HG02798 (cell line): Measurements from ENCODE around the gene SEC22A.

Experiments used
- ATAC-seq: cut with Tn5 transposase; IDR thresholded peaks from one replicate; pipeline ENCODE4 v1.9.1; 2021; ENCODE audit warnings: mild to moderate bottlenecking; ENCODE audit not compliant: unreplicated experiment, poor library complexity

Gene SEC22A

DNA sequence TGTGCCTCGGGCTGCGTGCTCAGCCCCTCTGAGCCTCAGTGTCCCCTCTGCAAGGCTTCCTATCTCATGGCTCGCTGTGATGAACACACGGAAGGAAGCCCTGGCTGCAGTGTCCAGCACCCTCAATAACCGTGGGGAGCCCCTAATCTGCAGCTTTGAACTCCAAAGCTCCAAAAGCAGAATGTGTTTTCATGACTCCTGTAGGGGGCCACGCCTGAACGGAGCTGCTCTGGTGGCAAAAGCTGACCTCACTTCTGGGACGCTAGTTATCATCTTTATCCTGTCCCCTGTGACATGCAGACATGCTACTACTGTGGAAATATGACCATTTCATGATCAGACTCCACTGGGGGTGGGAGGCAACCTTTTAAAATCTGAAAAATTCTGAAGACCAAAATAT, 98.8 kb downstream of the SEC22A start:
- ATAC-seq, result no peak

DNA sequence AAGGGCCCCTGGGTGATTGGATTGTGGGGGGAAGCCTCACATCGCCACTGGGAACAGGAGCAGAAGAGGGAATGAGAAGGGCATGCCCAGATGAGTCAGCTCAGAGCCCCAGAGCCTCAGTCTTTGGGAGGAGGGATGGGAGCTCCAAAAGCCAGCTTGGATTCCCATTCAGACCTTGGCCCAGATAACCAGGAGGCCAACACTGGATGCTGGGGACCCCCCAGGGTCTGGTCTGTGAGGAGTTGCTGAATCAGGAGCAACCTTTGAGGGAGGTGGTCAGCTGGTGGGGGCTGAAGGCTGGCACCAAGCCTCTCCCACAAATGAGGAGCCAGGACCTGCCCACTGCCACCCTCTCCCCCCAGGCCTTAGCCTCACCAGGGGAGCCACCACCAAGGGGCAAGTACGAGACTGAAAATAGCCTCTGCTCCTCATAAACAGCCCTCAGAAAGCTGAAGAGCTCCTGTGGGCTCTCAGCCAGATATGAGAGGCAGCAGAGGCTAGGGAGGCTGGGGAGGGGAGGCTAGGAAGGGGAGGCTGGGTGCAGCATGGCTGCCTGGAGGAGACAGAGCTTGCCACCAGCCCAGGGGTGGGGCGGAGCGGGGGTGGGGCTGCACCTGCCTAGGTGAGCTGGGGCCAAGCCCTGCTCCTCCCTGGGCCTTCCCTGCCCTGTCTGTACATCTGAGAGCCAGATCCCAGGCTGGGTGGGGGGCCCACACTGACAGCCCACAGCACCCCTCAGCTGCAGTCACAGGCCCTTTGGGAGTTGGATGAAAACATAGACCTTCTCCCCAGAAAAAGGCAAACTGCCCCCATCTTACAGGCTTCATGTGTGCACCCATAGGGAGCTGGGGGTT, 99.8 kb downstream of the SEC22A start:
- no peak for ATAC-seq

GRCh38 chr3:123302961-123303360, 101.2 kb downstream of the SEC22A start:
- ATAC-seq, result no peak

DNA sequence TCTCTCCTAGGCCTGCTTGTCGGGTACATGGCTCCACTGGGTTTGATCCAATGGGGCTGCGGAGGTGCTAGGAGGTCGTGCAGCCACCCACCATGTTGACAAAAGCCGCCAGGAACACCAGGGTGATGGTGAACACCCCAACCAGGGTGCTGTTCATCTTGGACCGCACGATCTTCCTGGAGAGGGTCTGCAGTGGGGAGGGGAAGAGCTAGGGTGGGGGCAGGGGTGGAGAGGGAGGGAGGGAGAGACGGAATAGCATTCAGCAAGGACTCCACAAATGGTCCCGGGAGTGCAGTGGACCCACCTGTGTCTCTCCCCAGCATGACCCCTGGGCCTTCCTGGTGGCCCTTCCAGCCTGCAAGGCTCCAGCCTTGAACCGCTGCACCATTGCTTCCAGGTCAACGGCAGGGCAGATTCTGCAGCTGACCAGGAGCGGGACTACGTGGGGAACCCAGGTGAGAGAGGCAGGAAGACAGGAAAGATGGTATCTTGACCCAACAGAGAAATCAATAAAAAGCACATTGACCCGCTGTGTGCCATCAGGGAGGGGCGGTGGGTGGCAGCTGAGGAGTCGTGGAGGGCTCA, 102.3 kb downstream of the SEC22A start:
- ATAC-seq, result no peak

- ATAC-seq, result no peak
These were observed 103.4 kb downstream of the SEC22A start for GRCh38 chr3:123305192-123305591.

DNA sequence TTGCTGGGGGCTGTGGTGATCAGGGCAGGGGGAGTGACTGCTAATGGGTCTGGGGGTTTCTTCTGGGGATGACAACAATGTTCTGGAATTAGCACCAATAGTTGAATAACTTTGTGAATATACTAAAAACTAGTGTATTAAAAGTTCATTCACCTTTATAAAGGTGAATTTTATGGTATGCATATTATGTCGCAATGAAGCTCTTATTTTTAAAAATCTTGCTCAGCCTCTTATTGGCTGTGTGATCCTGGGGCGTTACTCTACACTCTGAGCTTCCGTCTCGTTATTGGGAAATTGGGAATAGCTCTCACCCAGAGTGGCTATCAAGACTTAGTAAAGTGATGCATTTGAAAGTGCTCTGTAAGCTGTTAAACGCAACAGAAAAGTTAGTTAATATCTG, 105.3 kb downstream of the SEC22A start:
- no peak for ATAC-seq

DNA sequence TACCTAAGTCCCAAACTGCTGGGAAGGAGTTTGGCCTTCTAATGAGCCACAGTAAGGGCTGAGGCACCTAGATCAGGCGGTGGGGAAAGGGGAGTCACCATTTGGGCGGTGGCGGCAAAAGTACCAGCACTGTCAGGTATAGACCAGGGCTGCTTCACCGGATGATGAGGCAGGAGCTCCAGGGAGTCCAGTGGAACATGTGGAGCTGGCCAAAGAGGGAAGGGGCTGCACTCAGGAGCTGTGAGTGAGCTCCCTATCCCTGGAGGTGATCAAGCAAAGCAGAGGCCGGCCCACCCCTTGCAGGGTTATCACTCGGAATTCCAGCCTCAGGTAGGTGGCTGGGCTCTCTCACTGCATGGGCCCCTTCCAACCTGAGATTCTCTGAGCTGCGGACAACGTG, 108.4 kb downstream of the SEC22A start:
- ATAC-seq, result no peak

DNA sequence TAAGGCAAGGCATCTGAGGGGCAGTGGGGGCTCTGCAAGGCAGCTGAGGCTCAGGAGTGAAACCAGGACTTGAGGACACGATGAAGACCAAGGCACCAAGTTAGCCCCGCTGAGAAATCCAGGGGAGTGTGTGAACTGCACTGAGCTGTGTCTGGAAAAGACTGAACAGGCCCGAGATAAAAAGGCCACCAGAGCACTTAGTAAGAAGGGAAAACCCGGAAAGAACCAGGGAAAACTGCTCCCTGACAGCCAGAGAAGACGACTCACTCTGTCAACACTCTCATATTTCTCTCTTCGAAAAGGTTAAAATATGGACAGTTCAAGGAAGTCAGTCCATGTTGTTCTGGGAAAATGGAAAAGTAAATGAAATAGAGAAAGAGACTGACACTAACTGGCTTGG, 109.0 kb downstream of the SEC22A start:
- ATAC-seq, result no peak

GRCh38 chr3:123311201-123311600, 109.5 kb downstream of the SEC22A start:
- no peak for ATAC-seq

DNA sequence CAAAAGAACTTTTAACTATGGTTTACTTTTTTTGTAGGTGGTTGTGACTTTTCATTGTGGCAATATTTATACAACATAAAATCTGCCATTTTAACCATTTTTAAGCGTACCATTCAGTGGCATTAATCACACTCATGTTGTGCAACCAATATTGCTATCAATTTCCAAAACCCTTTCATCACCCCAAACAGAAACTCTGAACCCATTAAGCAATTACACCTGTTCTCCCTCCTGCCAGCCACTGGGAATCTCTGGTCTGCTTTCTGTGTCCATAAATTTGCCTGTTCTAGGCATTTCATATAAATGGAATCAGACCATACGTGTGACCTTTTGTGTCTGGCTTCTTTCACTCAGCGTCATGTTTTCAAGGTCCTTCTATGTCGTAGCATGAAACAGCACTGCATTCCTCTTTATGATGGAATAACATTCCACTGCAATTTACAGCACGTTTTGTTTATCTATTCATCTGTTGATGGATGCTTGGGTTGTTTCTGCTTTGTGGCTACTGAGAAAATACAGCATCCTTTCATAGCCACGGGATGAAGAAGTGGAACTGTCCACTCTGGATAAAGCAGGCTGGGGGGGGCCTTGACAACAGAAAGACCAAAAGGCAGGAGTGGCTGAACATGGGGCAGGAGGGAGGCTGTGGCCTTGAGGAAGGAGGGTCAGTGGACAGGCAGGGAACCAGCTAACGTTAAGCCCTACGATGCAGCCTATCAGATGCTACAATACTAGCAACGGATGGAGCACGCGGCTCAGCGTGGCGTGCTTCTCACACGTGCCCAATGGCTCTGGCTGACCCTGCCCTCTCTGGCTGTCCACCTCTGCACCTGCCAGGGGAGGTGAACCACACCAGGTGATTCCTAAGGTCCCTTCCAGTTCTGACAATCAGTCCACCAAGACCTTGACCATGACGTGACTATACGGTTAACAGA, 110.9 kb downstream of the SEC22A start:
- no peak for ATAC-seq

- ATAC-seq, result no peak
These were observed 112.1 kb downstream of the SEC22A start for GRCh38 chr3:123313889-123314288.

- no peak for ATAC-seq
These were observed 112.9 kb downstream of the SEC22A start for GRCh38 chr3:123314359-123315270.

DNA sequence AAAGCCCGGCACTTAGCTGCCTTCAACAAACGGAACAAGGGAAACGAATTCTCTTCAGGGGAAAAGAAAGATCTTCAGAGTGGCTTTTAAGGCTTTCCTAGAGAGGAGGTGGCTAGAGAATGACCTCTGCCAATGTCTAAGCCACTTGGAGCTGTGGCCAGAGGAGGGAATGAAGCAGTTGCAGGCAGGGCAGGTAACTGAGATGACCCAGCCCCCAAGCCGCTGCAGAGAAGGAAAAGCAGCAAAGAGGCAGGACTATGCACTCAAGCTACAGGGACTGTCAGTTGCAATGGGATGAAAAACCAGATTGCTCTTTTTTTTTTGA, 113.5 kb downstream of the SEC22A start:
- ATAC-seq, result no peak

- no peak for ATAC-seq
These were observed 116.0 kb downstream of the SEC22A start for GRCh38 chr3:123317716-123318115.

DNA sequence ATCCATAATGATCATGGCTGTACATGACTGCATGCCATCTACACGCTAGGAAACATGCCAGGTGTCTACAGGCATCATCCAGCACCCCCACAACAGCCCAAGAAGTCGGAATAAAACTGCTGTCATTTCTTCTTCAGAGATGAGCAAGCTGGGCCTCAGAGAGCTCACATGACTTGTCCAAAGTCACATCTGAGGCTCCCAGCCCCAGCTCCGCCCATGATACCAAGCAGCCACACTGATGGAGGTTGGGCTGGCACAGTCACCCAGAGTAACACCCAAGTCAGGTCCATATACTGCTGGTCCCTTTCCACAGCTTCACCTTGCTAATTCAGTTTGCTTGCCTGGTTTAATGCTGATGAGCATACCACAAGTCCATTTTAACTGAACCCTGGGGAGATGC, 116.6 kb downstream of the SEC22A start:
- no peak for ATAC-seq

- no peak for ATAC-seq
These were observed 118.0 kb downstream of the SEC22A start for GRCh38 chr3:123319760-123320159.

- no peak for ATAC-seq
These were observed 118.5 kb downstream of the SEC22A start for GRCh38 chr3:123320221-123320620.

- ATAC-seq, result no peak
These were observed 120.1 kb downstream of the SEC22A start for GRCh38 chr3:123321806-123322205.

DNA sequence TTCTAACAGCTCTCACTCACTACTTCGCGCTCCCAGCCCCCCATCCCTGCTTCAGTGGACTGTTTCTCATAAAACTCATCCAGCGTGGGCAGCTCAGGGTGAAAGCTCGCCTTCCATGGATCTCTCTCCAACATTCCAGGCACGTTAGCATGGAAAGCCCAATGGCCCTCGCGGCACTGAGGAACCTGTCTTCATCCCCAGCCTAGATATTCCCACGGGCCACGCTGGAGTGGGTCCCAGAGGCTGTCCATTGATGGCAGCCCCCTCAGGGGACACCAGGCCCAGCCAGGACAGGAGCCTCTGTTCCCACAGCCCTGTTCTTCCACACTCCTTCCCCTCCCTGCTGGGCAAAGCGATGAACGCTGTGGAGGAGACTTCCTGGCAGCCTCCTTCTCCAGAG, 121.1 kb downstream of the SEC22A start:
- no peak for ATAC-seq
